ENCODE data around the gene OMD. TPM values are rescaled to one million over a fixed set of nuclear protein-coding genes. Genes with fewer than 3 reads are reported as not detected.

OMD gene
- total and polyA plus RNA-seq, 2 donors (not counting 1 experiment from before 2014, with no cell fraction given), result not detected

GRCh38 chr9:92463984-92464383 is 39.7 kb upstream of the OMD start:
- WGBS (ENCODE audit: insufficient coverage), result 96% methylated on average over 3 of the region's 3 CpGs
- H4K20me1 ChIP-seq (ENCODE audit: control insufficient read depth, insufficient read depth, low read length, poor library complexity, severe bottlenecking), result no peaks in the 10 kb centered on the region
- intact Hi-C loops (cut with micrococcal nuclease), result no loop called here
- H3K27me3 ChIP-seq (replicated peaks in 1 of 4; ENCODE audit: control extremely low read depth in 1 of 4, control insufficient read depth in 3 of 4, insufficient read depth in 4 of 4, low read length in 3 of 4), result no peaks in the 10 kb centered on the region
- H3K4me2 ChIP-seq (replicated peaks; ENCODE audit: low read depth, low read length, poor library complexity, severe bottlenecking), result no peak overlapping the region
- H3K79me2 ChIP-seq (ENCODE audit: control insufficient read depth, insufficient read depth, low read length), result no peaks in the 10 kb centered on the region
- H3K9ac ChIP-seq (ENCODE audit: low read length), result no peak overlapping the region
- DNase-seq (no peak), ATAC-seq (ENCODE audit: low read depth) (no peak)
- H3K27ac ChIP-seq (ENCODE audit: low read length in 2 of 2), result no peak overlapping the region
- Mint-ChIP-seq H3K27ac (no peak overlapping the region), H3K27me3 (no peaks in the 10 kb centered on the region), H3K4me1 (no peaks in the 10 kb centered on the region), H3K9me3 (ENCODE audit: insufficient read depth) (no peaks in the 10 kb centered on the region), H3K4me3 (no peak overlapping the region)
- H3K4me1 ChIP-seq (ENCODE audit: control insufficient read depth in 2 of 2, insufficient read depth in 2 of 2, low read length in 2 of 2), result no peaks in the 10 kb centered on the region
- no peaks in the 10 kb centered on the region for H3K36me3 ChIP-seq (replicated peaks in 1 of 2; ENCODE audit: control extremely low read depth in 1 of 2, control insufficient read depth in 1 of 2, extremely low read depth in 1 of 2, insufficient read depth in 2 of 2, low read length in 1 of 2)
- CTCF ChIA-PET, result no interaction called here
- no peak overlapping the region for H3K4me3 ChIP-seq (ENCODE audit: control extremely low read depth in 1 of 5, extremely low read depth in 1 of 5, insufficient read depth in 1 of 5, low read depth in 2 of 5, low read length in 4 of 5)
- TF ChIP-seq, protein P1, sequence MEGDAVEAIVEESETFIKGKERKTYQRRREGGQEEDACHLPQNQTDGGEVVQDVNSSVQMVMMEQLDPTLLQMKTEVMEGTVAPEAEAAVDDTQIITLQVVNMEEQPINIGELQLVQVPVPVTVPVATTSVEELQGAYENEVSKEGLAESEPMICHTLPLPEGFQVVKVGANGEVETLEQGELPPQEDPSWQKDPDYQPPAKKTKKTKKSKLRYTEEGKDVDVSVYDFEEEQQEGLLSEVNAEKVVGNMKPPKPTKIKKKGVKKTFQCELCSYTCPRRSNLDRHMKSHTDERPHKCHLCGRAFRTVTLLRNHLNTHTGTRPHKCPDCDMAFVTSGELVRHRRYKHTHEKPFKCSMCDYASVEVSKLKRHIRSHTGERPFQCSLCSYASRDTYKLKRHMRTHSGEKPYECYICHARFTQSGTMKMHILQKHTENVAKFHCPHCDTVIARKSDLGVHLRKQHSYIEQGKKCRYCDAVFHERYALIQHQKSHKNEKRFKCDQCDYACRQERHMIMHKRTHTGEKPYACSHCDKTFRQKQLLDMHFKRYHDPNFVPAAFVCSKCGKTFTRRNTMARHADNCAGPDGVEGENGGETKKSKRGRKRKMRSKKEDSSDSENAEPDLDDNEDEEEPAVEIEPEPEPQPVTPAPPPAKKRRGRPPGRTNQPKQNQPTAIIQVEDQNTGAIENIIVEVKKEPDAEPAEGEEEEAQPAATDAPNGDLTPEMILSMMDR (IDR thresholded peaks at IDR 0.05), result no peak
- no peak for TF ChIP-seq EZH2 (IDR thresholded peaks at IDR 0.05; ENCODE audit: borderline replicate concordance, insufficient read depth, low read depth, low read length, poor library complexity, severe bottlenecking)
- H2AFZ ChIP-seq (ENCODE audit: insufficient read depth, low read depth, low read length, poor library complexity, severe bottlenecking), result no peak overlapping the region
- no peaks in the 10 kb centered on the region for H3K9me3 ChIP-seq (ENCODE audit: control extremely low read depth in 1 of 3, control insufficient read depth in 2 of 3, insufficient read depth in 1 of 3, low read length in 2 of 3)
- POLR2A ChIA-PET, result no interaction called here

- no peak for DNase-seq
- TF ChIP-seq EZH2 (IDR thresholded peaks at IDR 0.05; ENCODE audit: borderline replicate concordance, insufficient read depth, low read depth, low read length, poor library complexity, severe bottlenecking), result no peak
- TF ChIP-seq, protein P1 (IDR thresholded peaks at IDR 0.05), result no peak
- Mint-ChIP-seq H3K4me3 (no peak overlapping the region), H3K27ac (no peak overlapping the region), H3K4me1 (no peaks in the 10 kb centered on the region), H3K9me3 (ENCODE audit: insufficient read depth) (no peaks in the 10 kb centered on the region), H3K27me3 (no peaks in the 10 kb centered on the region)
- Histone ChIP-seq H3K9me3 (ENCODE audit: control extremely low read depth in 1 of 3, control insufficient read depth in 2 of 3, insufficient read depth in 1 of 3, low read length in 2 of 3) (no peaks in the 10 kb centered on the region), H3K9ac (ENCODE audit: low read length) (no peak overlapping the region), H3K79me2 (ENCODE audit: control insufficient read depth, insufficient read depth, low read length) (no peaks in the 10 kb centered on the region), H2AFZ (ENCODE audit: insufficient read depth, low read depth, low read length, poor library complexity, severe bottlenecking) (no peak overlapping the region), H3K4me1 (ENCODE audit: control insufficient read depth in 2 of 2, insufficient read depth in 2 of 2, low read length in 2 of 2) (no peaks in the 10 kb centered on the region), H3K27ac (ENCODE audit: low read length in 2 of 2) (no peak overlapping the region), H3K4me3 (ENCODE audit: control extremely low read depth in 1 of 5, extremely low read depth in 1 of 5, insufficient read depth in 1 of 5, low read depth in 2 of 5, low read length in 4 of 5) (no peak overlapping the region), H4K20me1 (ENCODE audit: control insufficient read depth, insufficient read depth, low read length, poor library complexity, severe bottlenecking) (no peaks in the 10 kb centered on the region), H3K27me3 (replicated peaks in 1 of 4; ENCODE audit: control extremely low read depth in 1 of 4, control insufficient read depth in 3 of 4, insufficient read depth in 4 of 4, low read length in 3 of 4) (no peaks in the 10 kb centered on the region), H3K4me2 (replicated peaks; ENCODE audit: low read depth, low read length, poor library complexity, severe bottlenecking) (no peak overlapping the region), H3K36me3 (replicated peaks in 1 of 2; ENCODE audit: control extremely low read depth in 1 of 2, control insufficient read depth in 1 of 2, extremely low read depth in 1 of 2, insufficient read depth in 2 of 2, low read length in 1 of 2) (no peaks in the 10 kb centered on the region)
- intact Hi-C loops (cut with micrococcal nuclease), result no loop called here
- ATAC-seq (ENCODE audit: low read depth), result no peak
- POLR2A ChIA-PET, result no interaction called here
- CTCF ChIA-PET, result no interaction called here
Measured at GRCh38 chr9:92463387-92463786, 39.1 kb upstream of the OMD start.
